CD8-positive, alpha-beta memory T cell (primary cell): Measurements from ENCODE around the gene RETREG2. TPM values are rescaled to one million over a fixed set of nuclear protein-coding genes. Genes with fewer than 3 reads are reported as not detected.
"Not testable (repeated sequence)": the region's sequence is repeated elsewhere in the genome, so short reads cannot be mapped to it uniquely, and the experiment has no call there.

Experiments used
- CTCF ChIA-PET: fragments of 350-600 bp; sonication (Branson Sonifier 250); formaldehyde crosslinking; loops from one replicate; lab custom pipeline; 2021; ENCODE audit warnings: antibody characterized with exemption; lab: Charles Lee
- POLR2A ChIA-PET: fragments of 350-600 bp; sonication (Branson Sonifier 250); formaldehyde crosslinking; loops from one replicate; lab custom pipeline; 2021; ENCODE audit warnings: antibody characterized with exemption; lab: Charles Lee
- DNase-seq, 5 donors: peaks; one replicate each; pipeline versions ENCODE4 v3.0.0 to v3.0.0-alpha.2; 2020 to 2022; ENCODE audit warnings: mixed read lengths in 1 of 5
- H3K27ac ChIP-seq: one replicate; pipeline ENCODE4 v1.7.0; 2013; ENCODE audit warnings: low read depth, mild to moderate bottlenecking, low read length, moderate library complexity
- H3K27me3 ChIP-seq: 2 replicates; pipeline ENCODE4 v1.7.0; 2013; ENCODE audit warnings: low read length, mild to moderate bottlenecking; ENCODE audit not compliant: insufficient read depth, poor library complexity, severe bottlenecking
- H3K36me3 ChIP-seq: 2 replicates; pipeline ENCODE4 v1.7.0; 2013; ENCODE audit warnings: mild to moderate bottlenecking, low read length, moderate library complexity; ENCODE audit not compliant: insufficient read depth
- H3K4me1 ChIP-seq: 2 replicates; pipeline ENCODE4 v1.7.0; 2013; ENCODE audit warnings: mild to moderate bottlenecking, low read length, moderate library complexity; ENCODE audit not compliant: insufficient read depth
- H3K4me3 ChIP-seq: 2 replicates; pipeline ENCODE4 v1.7.0; 2013; ENCODE audit warnings: mild to moderate bottlenecking, low read length
- H3K9me3 ChIP-seq: 2 replicates; pipeline ENCODE4 v1.7.0; 2013; ENCODE audit warnings: mild to moderate bottlenecking, low read length
- H3K27ac Mint-ChIP-seq, 8 donors: one replicate each; pipeline ENCODE4 v1.8.0; 2020 to 2021; ENCODE audit warnings: mixed read lengths in 8 of 8, mild to moderate bottlenecking in 6 of 8, inconsistent platforms in 3 of 8, moderate library complexity in 3 of 8
- H3K27me3 Mint-ChIP-seq, 2 donors: one replicate each; pipeline ENCODE4 v1.8.0; 2020 to 2021; ENCODE audit warnings: mixed read lengths in 2 of 2, mild to moderate bottlenecking in 1 of 2, moderate library complexity in 1 of 2
- H3K36me3 Mint-ChIP-seq, 3 donors: one replicate each; pipeline ENCODE4 v1.8.0; 2020 to 2021; ENCODE audit warnings: mixed read lengths in 3 of 3, inconsistent platforms in 1 of 3, mild to moderate bottlenecking in 1 of 3
- H3K4me1 Mint-ChIP-seq, 3 donors: one replicate each; pipeline ENCODE4 v1.8.0; 2020 to 2021; ENCODE audit warnings: mixed read lengths in 3 of 3, inconsistent platforms in 1 of 3, mild to moderate bottlenecking in 1 of 3
- H3K4me3 Mint-ChIP-seq, 7 donors: one replicate each; pipeline ENCODE4 v1.8.0; 2020 to 2021; ENCODE audit warnings: mixed read lengths in 7 of 7, mild to moderate bottlenecking in 6 of 7, moderate library complexity in 4 of 7, inconsistent platforms in 2 of 7
- H3K9me3 Mint-ChIP-seq, 5 donors: one replicate each; pipeline ENCODE4 v1.8.0; 2020 to 2022; ENCODE audit warnings: mixed read lengths in 5 of 5, mild to moderate bottlenecking in 3 of 5, moderate library complexity in 2 of 5, inconsistent platforms in 1 of 5
- polyA plus RNA-seq: library from polyadenylated mRNA; unstranded; fragments of 300-500 nt; fragmentation: Illumina TruSeq; gene quantifications from one replicate; pipeline ENCODE4 v1.2.3, GENCODE V29; 2021
- total RNA-seq, 2 experiments: library from RNA; stranded (reverse); gene quantifications; one replicate each; pipeline ENCODE4 v1.2.3, GENCODE V29; 2021

The RETREG2 gene
- total and polyA plus RNA-seq, 3 experiments from 2014 or later = 65.9 to 76.1 (median 67.6) TPM

GRCh38 chr2:219199470-219200211 lies 21.6 kb downstream of the RETREG2 start:
- Mint-ChIP-seq H3K4me3 (peak overlapping the region in 6 of 7 donors; percentile 12 to 90 (median 34)), H3K9me3 (peaks cover 0 to 5% (median 0%) of the 10 kb centered on the region in 5 donors), H3K4me1 (peaks cover 18 to 24% (median 19%) of the 10 kb centered on the region in 3 donors), H3K36me3 (no peaks in the 10 kb centered on the region), H3K27ac (peak overlapping the region in 5 of 8 donors; percentile 2 to 61 (median 44)), H3K27me3 (no peaks in the 10 kb centered on the region)
- Histone ChIP-seq H3K4me3 (no peak overlapping the region), H3K27ac (no peak overlapping the region), H3K36me3 (no peaks in the 10 kb centered on the region), H3K27me3 (no peaks in the 10 kb centered on the region), H3K4me1 (peaks cover 8% of the 10 kb centered on the region), H3K9me3 (no peaks in the 10 kb centered on the region)
- no peak for DNase-seq
- POLR2A ChIA-PET = interaction anchor here (0.6 to 2.1 kb wide), 5 partner anchors 17 to 188 kb away, joined by 3 to 20 read pairs (median 5); partner anchors contain the start of genes CNPPD1, DNAJB2 and DNPEP
- CTCF ChIA-PET = interaction anchor here (1.1 to 4.4 kb wide), 6 partner anchors 10 to 95 kb away, joined by 3 to 17 read pairs (median 8); no protein-coding TSS in a partner anchor

- H3K4me3 ChIP-seq = peak overlapping the region; percentile 22
- peak in 4 of 5 donors; percentile 35 to 65 (median 60) for DNase-seq
- not testable (repeated sequence) for H3K36me3 ChIP-seq, H3K36me3 Mint-ChIP-seq, H3K27me3 ChIP-seq, H3K27me3 Mint-ChIP-seq, H3K4me1 ChIP-seq, H3K27ac ChIP-seq, H3K9me3 ChIP-seq, H3K9me3 Mint-ChIP-seq
- ChIA-PET POLR2A (interaction anchor here (0.5 to 2.1 kb wide), 6 partner anchors 8 to 78 kb away, joined by 3 to 20 read pairs (median 4); partner anchors contain the start of genes CNPPD1 and DNAJB2), CTCF (interaction anchor here (0.8 to 4.4 kb wide), 11 partner anchors 9 to 94 kb away, joined by 3 to 17 read pairs (median 5); partner anchors contain the start of genes CNPPD1, GLB1L and STK16)
- Mint-ChIP-seq H3K4me3 (peak overlapping the region; percentile 79 to 94 (median 90)), H3K4me1 (peaks cover 19 to 24% (median 19%) of the 10 kb centered on the region in 3 donors), H3K27ac (peak overlapping the region; percentile 82 to 97 (median 94))
These were observed 22.6 kb downstream of the RETREG2 start for GRCh38 chr2:219200502-219201326.

- not testable (repeated sequence) for H3K27me3 ChIP-seq, H3K27ac ChIP-seq, H3K9me3 ChIP-seq, H3K9me3 Mint-ChIP-seq, DNase-seq, H3K36me3 ChIP-seq, H3K27me3 Mint-ChIP-seq, H3K36me3 Mint-ChIP-seq, H3K4me3 ChIP-seq
- ChIA-PET POLR2A (interaction anchor here (1.8 to 2.1 kb wide), 2 partner anchors 18 to 25 kb away, joined by 6 to 20 read pairs; partner anchors contain the start of gene CNPPD1), CTCF (interaction anchor here (0.8 to 4.4 kb wide), 11 partner anchors 10 to 93 kb away, joined by 3 to 17 read pairs (median 5); partner anchors contain the start of genes CNPPD1, GLB1L and STK16)
- Mint-ChIP-seq H3K4me1 (peaks cover 24 to 29% (median 24%) of the 10 kb centered on the region in 3 donors), H3K27ac (peak overlapping the region in 2 of 8 donors; percentile 82 to 97), H3K4me3 (peak overlapping the region in 1 of 7 donors; percentile 79)
- peaks cover 14% of the 10 kb centered on the region for H3K4me1 ChIP-seq
These were observed 23.3 kb downstream of the RETREG2 start for GRCh38 chr2:219201331-219201730.

DNA sequence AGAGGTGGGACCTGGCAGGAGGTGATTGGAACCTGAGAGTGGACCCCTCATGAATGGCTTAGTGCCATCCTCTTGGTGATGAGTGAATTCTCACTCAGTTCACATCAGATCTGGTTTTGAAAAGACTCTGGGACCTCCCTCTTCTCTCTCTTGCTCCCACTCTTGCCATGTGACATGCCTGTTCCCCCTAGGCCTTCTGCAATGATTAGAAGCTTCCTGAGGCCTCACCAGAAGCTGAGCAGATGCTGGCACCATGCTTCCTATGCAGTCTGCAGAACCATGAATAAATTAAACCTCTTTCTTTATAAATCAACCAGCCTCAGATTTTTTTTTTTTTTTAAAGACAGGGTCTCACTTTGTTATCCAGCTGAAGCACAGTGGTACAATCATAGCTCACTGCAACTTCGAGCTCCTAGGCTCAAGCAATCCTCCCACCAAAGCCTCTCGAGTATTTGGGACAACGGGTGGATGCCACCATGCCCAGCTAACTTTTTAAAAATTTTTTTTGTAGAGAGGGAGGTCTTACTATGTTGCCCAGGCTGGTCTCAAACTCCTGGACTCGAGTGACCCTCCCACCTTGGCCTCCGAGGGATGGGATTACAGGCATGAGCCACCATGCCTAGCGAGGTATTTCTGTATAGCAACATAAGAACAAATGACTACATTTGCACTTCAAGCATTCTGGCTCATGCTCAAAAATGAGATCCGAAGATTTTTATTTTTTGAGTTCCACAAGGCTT lies 26.5 kb downstream of the RETREG2 start:
- Mint-ChIP-seq H3K36me3 (peaks cover 0 to 26% (median 0%) of the 10 kb centered on the region in 3 donors), H3K4me3 (peak overlapping the region in 1 of 7 donors; percentile 37), H3K4me1 (peaks cover 30 to 46% (median 44%) of the 10 kb centered on the region in 3 donors), H3K27ac (peak overlapping the region in 6 of 8 donors; percentile 11 to 96 (median 83)), H3K27me3 (no peaks in the 10 kb centered on the region), H3K9me3 (peaks cover 0 to 5% (median 0%) of the 10 kb centered on the region in 5 donors)
- H3K4me3 ChIP-seq = no peak overlapping the region
- DNase-seq = no peak
- POLR2A ChIA-PET = interaction anchor here (3.9 kb wide), 1 partner anchor 29 kb away, joined by 88 read pairs; the partner anchor contains the start of gene CNPPD1
- H3K27me3 ChIP-seq = no peaks in the 10 kb centered on the region
- CTCF ChIA-PET = interaction anchor here (0.7 to 1.7 kb wide), 7 partner anchors 10 to 1016 kb away, joined by 3 to 4 read pairs (median 3); partner anchors contain the start of genes CNPPD1 and NHEJ1
- peaks cover 24% of the 10 kb centered on the region for H3K4me1 ChIP-seq
- H3K36me3 ChIP-seq = peaks cover 20% of the 10 kb centered on the region
- no peak overlapping the region for H3K27ac ChIP-seq
- no peaks in the 10 kb centered on the region for H3K9me3 ChIP-seq

GRCh38 chr2:219205165-219205538 lies 27.1 kb downstream of the RETREG2 start:
- Mint-ChIP-seq H3K4me1 (peaks cover 31 to 49% (median 46%) of the 10 kb centered on the region in 3 donors), H3K4me3 (peak overlapping the region in 4 of 7 donors; percentile 31 to 53 (median 39)), H3K9me3 (peaks cover 0 to 5% (median 0%) of the 10 kb centered on the region in 5 donors), H3K27me3 (no peaks in the 10 kb centered on the region), H3K36me3 (peaks cover 0 to 27% (median 0%) of the 10 kb centered on the region in 3 donors), H3K27ac (peak overlapping the region; percentile 34 to 99 (median 93))
- Histone ChIP-seq H3K36me3 (peaks cover 20% of the 10 kb centered on the region), H3K9me3 (no peaks in the 10 kb centered on the region), H3K27me3 (no peaks in the 10 kb centered on the region), H3K27ac (no peak overlapping the region), H3K4me1 (peaks cover 20% of the 10 kb centered on the region), H3K4me3 (no peak overlapping the region)
- POLR2A ChIA-PET = interaction anchor here (2.1 to 3.9 kb wide), 3 partner anchors 25 to 49 kb away, joined by 16 to 88 read pairs (median 16); partner anchors contain the start of genes CNPPD1 and TUBA4A
- CTCF ChIA-PET = interaction anchor here (0.7 to 4.0 kb wide), 6 partner anchors 9 to 90 kb away, joined by 3 to 14 read pairs (median 6); partner anchors contain the start of genes CNPPD1 and NHEJ1
- no peak for DNase-seq

DNA sequence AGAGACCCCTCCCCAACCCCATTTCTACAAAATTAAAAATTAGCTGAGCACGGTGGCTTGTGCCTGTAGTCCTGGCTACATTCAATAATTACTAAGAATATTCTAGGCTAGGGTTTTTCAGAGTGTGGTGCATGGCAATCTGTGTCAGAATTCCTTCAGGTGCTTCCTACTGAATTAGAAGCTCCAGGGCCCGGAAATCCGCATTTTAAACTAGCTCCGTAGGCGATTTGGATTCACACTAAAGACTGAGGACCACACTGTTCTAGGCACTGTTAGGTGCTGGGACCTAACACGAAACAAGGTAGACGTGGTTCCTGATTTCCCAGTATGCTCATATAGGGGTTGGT lies 27.9 kb downstream of the RETREG2 start:
- Histone ChIP-seq H3K4me1 (peaks cover 24% of the 10 kb centered on the region), H3K9me3 (no peaks in the 10 kb centered on the region), H3K27me3 (no peaks in the 10 kb centered on the region), H3K4me3 (peak overlapping the region; percentile 81), H3K36me3 (peaks cover 20% of the 10 kb centered on the region), H3K27ac (peak overlapping the region; percentile 85)
- POLR2A ChIA-PET = interaction anchor here (0.6 to 3.9 kb wide), 17 partner anchors 9 to 977 kb away, joined by 3 to 88 read pairs (median 5); partner anchors contain the start of genes ANKZF1, ATG9A, BCS1L and CNPPD1
- Mint-ChIP-seq H3K4me3 (peak overlapping the region; percentile 88 to 97 (median 94)), H3K4me1 (peaks cover 26 to 48% (median 44%) of the 10 kb centered on the region in 3 donors), H3K9me3 (peaks cover 0 to under 1% (median 0%) of the 10 kb centered on the region in 5 donors), H3K36me3 (peaks cover 0 to 27% (median 0%) of the 10 kb centered on the region in 3 donors), H3K27me3 (no peaks in the 10 kb centered on the region), H3K27ac (peak overlapping the region; percentile 95 to 99 (median 96))
- DNase-seq = no peak
- CTCF ChIA-PET = interaction anchor here (0.7 to 7.1 kb wide), 10 partner anchors 13 to 89 kb away, joined by 3 to 70 read pairs (median 6); partner anchors contain the start of genes CNPPD1, GLB1L, NHEJ1 and SLC23A3
